GM18858 (cell line): Measurements from ENCODE around the gene DCTN1.

Experiments used
- ATAC-seq: cut with Tn5 transposase; IDR thresholded peaks from one replicate; pipeline ENCODE4 v1.9.1; 2021; ENCODE audit not compliant: unreplicated experiment

DCTN1 gene

GRCh38 chr2:74414441-74414840, 34.3 kb upstream of the DCTN1 start:
- ATAC-seq = no peak

- ATAC-seq = no peak
These were observed 33.0 kb upstream of the DCTN1 start for GRCh38 chr2:74413001-74413698.

GRCh38 chr2:74407682-74408081, 27.6 kb upstream of the DCTN1 start:
- no peak for ATAC-seq

- ATAC-seq = peak; percentile 83
These were observed 25.9 kb upstream of the DCTN1 start for GRCh38 chr2:74406035-74406434.

GRCh38 chr2:74401891-74402290, 21.8 kb upstream of the DCTN1 start:
- ATAC-seq = no peak

GRCh38 chr2:74399785-74400184, 19.7 kb upstream of the DCTN1 start:
- no peak for ATAC-seq

- ATAC-seq = no peak
These were observed 16.0 kb upstream of the DCTN1 start for GRCh38 chr2:74396149-74396548.

- ATAC-seq = no peak
These were observed 13.4 kb upstream of the DCTN1 start for GRCh38 chr2:74393525-74393924.

GRCh38 chr2:74392449-74392743, 12.3 kb upstream of the DCTN1 start:
- ATAC-seq = no peak

GRCh38 chr2:74391580-74392448, 11.7 kb upstream of the DCTN1 start:
- peak; percentile 34 for ATAC-seq

GRCh38 chr2:74391209-74391579, 11.1 kb upstream of the DCTN1 start:
- ATAC-seq = peak; percentile 16

GRCh38 chr2:74390606-74391005, 10.5 kb upstream of the DCTN1 start:
- ATAC-seq = no peak

GRCh38 chr2:74387346-74387745, 7.2 kb upstream of the DCTN1 start:
- no peak for ATAC-seq

- ATAC-seq = no peak
These were observed 5.3 kb upstream of the DCTN1 start for GRCh38 chr2:74385396-74385795.

GRCh38 chr2:74384051-74384450, 3.9 kb upstream of the DCTN1 start:
- no peak for ATAC-seq

GRCh38 chr2:74383254-74383653, 3.1 kb upstream of the DCTN1 start:
- ATAC-seq = no peak

- no peak for ATAC-seq
These were observed 1.6 kb upstream of the DCTN1 start for GRCh38 chr2:74381751-74382150.

GRCh38 chr2:74378007-74378406, 2.1 kb downstream of the DCTN1 start:
- no peak for ATAC-seq

- ATAC-seq = no peak
These were observed 4.3 kb downstream of the DCTN1 start for GRCh38 chr2:74375838-74376237.

GRCh38 chr2:74374509-74375205, 5.5 kb downstream of the DCTN1 start:
- ATAC-seq = no peak

- ATAC-seq = no peak
These were observed 6.1 kb downstream of the DCTN1 start for GRCh38 chr2:74373985-74374384.

GRCh38 chr2:74373221-74373676, 6.9 kb downstream of the DCTN1 start:
- ATAC-seq = no peak
